Fibroblast of mammary gland (primary cell): ENCODE measurements around the gene PEAK3.

ENCODE experiments used
- DNase-seq: peaks from one replicate; pipeline ENCODE4 v3.0.0-alpha.2; 2010; ENCODE audit warnings: low read depth
- H3K4me3 ChIP-seq: 2 replicates; pipeline ENCODE4 v1.5.1; 2011; ENCODE audit warnings: low read depth, mild to moderate bottlenecking, low read length, moderate library complexity; ENCODE audit not compliant: control insufficient read depth
- TF ChIP-seq, protein P1 (sequence below): conservative IDR thresholded peaks from 2 replicates; pipeline ENCODE4 v1.5.1; 2011; ENCODE audit warnings: low read depth, low read length, inconsistent platforms; ENCODE audit not compliant: control insufficient read depth, insufficient read depth

PEAK3 gene

DNA sequence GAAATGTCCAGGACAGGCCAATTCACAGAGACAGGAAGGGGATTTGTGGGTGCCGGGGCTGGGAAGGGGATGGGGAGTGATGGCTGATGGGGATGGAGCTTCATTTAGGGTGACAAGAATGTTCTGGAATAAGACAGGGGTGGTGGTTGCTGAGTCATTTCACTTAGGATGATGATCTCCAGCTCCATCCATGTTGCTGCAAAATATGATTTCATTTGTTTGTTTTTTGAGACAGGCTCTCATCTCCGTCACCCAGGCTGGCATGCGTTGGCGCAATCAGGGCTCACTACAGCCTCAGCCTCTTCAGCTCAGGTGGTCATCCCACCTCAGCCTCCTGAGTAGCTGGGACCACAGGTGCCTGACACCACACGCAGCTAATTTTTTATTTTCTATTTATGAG is 22.6 kb downstream of the PEAK3 start:
- TF ChIP-seq, protein P1, sequence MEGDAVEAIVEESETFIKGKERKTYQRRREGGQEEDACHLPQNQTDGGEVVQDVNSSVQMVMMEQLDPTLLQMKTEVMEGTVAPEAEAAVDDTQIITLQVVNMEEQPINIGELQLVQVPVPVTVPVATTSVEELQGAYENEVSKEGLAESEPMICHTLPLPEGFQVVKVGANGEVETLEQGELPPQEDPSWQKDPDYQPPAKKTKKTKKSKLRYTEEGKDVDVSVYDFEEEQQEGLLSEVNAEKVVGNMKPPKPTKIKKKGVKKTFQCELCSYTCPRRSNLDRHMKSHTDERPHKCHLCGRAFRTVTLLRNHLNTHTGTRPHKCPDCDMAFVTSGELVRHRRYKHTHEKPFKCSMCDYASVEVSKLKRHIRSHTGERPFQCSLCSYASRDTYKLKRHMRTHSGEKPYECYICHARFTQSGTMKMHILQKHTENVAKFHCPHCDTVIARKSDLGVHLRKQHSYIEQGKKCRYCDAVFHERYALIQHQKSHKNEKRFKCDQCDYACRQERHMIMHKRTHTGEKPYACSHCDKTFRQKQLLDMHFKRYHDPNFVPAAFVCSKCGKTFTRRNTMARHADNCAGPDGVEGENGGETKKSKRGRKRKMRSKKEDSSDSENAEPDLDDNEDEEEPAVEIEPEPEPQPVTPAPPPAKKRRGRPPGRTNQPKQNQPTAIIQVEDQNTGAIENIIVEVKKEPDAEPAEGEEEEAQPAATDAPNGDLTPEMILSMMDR = no peak
- H3K4me3 ChIP-seq = no peak overlapping the region
- peak; percentile 48 for DNase-seq

DNA sequence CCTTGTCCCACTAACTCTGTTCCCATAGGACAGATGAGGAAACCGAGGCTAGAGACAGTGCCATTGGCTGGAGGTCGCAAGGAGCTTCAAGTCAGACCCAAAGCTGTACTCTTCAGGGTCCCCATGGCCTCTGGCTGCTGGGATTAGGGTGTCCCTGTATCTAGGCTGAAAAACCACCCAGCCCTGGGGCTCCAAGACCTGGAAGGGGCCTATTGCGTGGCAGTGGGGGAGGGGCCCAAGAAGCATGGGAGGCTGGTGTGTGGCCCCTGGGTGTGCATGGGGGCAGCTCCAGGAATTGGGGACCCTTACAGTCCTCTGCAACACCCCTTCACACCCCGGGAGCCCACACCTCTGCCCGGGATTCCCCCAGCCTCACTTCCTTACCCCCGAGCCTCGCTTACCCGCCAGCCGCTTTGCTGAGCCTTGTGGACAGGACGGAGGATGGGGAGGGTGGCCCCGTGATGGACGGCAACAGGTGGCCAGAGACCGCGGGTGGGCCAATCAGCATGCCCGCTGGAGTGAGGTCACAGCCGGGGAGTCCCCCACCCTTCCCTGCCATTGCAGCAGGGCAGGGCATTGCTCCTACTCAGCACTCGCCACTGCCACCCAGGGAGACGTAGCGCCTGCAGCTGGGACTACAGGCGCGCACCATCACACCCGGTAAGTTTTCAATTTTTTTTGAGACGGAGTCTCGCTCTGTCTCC is 25.8 kb downstream of the PEAK3 start, which contains the start of gene JSRP1:
Gene JSRP1, minus strand, starts transcription at position 436 of the 704 bp plus-strand sequence. CDS start 1,103 bp downstream, outside the sequence.
- TF ChIP-seq, protein P1 = no peak
- no peak within 1 kb of the TSS for H3K4me3 ChIP-seq
- DNase-seq = no peak

DNA sequence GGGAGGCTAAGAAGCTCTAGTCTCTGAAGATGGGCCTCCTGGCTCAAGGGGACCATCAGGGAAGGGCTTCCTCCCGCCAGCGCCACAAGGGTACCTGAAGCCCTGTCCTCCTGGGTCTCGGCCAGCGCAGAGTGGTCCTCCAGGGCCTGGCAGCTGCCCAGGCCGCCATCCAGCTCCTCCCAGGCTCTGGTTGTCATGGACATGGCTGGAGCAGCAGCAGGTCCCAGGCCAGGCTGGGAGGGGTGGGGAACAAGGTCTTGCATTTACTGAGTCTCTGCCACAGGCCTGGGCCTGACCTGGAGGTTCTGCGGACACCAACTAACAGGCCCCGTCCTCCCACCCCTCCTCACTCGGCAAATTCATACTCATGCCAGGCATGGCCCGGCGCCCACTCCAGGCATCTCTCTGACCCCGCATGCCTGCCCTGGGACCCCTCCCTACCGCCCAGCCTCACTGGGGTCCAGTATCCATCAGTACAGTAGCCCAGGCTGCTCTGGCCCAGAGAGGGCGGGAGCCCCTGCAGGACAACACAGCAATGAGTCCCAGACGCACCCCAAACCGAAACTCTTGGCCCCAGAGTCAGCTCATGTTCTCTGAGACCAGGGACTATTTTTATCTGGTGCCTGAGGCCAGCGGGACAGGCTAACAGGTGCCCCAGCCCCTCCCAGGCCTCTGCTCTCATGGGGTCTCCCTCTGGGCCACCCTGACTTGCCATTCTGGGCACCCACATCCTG is 26.7 kb downstream of the PEAK3 start:
- no peak overlapping the region for H3K4me3 ChIP-seq
- TF ChIP-seq, protein P1 = no peak
- no peak for DNase-seq

DNA sequence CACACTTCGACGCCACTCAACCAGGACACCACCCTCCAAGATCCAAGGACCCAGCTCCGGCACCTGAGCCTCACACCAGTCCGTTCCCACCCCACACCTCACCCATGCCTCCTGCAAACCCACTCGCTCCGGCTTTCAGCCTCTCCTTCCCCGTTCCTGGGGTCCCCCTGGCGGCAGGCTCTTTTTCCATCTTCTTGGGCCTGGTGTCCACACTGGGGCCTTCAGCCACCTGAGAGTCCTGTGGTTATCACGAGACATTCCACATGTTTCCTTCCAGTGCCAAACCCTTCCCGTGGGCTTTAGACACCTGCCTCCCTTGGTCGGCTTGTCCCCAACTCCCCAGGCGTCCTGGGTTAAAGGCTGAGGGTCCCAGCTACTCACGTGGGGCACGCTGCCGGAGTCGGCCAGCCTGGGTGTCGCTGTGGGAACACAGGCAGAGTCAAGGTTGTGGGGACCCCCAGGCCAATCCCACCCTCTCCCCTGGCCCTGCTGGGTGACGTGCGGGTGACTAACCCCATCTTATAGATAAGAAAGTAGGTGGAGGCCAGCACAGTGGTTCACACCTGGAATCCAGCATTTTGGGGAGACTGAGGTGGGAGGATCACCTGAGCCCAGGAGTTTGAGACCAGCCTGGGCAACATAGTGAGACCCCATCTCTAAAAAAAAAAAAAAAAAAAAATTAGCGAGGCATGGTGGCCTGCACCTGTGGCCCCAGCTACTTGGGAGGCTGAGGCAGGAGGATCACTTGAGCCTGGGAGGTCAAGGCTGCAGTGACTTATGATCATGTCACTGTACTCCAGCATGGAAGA is 27.7 kb downstream of the PEAK3 start:
- no peak overlapping the region for H3K4me3 ChIP-seq
- TF ChIP-seq, protein P1 = peak; percentile 21
- DNase-seq = no peak

DNA sequence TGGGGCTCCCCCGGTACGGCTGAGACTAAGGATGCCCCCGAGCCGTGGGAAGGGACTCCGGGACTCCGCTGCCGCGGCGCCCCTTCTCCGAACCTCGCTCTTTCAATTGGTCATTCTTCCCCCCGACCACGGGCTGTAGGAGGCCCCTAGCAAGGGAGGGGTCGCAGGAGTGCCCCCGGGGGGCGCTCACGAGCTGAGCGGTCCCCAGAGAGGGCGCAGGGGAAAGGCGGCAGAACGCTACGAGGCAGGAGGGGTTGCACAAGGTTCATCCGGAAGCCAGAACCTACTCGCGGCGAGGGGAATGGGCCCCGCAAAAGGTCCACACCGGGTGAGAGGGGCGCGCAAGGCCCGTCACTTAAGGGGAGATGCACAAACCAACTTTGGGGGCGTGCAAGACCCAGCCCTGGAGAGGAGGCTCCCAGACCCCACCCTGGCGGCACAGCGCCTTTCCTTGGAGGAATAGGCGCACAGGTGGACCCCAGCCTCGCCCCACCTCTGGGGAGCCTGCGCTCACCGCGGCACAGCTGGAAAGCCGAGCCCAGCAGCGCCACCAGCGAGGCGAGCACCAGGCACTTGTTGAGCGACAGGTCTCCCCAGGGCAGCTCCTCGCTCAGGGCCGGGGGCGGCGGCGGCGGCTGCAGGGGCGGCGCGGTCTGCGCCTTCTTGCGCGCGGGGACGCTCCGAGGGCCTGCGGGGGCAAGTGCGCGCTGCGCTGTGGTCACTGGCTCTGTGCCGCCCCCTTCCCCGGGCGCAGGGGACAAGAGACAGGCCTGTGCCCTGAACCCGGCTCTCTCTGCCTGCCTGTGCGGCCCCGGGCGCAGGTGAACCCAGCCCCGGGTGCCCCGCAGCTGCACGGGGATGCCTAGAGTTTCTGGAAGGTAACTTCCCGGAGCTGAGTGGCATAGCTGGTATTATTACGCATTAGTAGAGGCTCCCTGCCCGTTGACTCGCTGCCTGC is 28.6 kb downstream of the PEAK3 start:
- DNase-seq = no peak
- TF ChIP-seq, protein P1 = no peak
- H3K4me3 ChIP-seq = no peak overlapping the region

DNA sequence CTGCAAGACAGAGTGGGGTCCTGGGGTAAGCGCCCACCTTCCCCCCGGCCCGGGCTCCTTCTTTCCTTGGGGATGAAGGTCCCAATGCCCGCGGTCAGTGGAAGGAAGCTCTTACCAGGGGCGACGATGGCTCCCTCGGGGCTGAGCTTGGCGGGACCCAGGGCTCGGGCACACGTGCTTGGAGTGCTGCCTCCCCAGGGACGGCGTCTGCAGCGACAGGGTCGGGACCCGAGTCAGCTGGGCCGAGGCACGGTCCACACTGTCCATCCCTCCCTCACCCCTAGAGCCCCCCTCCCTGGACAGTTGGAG is 29.2 kb downstream of the PEAK3 start:
- no peak for DNase-seq
- H3K4me3 ChIP-seq = no peak overlapping the region
- TF ChIP-seq, protein P1 = no peak
